ENCODE data around the gene MAP1B.
"Not testable (repeated sequence)": the region's sequence is repeated elsewhere in the genome, so short reads cannot be mapped to it uniquely, and the experiment has no call there.

MAP1B gene

DNA sequence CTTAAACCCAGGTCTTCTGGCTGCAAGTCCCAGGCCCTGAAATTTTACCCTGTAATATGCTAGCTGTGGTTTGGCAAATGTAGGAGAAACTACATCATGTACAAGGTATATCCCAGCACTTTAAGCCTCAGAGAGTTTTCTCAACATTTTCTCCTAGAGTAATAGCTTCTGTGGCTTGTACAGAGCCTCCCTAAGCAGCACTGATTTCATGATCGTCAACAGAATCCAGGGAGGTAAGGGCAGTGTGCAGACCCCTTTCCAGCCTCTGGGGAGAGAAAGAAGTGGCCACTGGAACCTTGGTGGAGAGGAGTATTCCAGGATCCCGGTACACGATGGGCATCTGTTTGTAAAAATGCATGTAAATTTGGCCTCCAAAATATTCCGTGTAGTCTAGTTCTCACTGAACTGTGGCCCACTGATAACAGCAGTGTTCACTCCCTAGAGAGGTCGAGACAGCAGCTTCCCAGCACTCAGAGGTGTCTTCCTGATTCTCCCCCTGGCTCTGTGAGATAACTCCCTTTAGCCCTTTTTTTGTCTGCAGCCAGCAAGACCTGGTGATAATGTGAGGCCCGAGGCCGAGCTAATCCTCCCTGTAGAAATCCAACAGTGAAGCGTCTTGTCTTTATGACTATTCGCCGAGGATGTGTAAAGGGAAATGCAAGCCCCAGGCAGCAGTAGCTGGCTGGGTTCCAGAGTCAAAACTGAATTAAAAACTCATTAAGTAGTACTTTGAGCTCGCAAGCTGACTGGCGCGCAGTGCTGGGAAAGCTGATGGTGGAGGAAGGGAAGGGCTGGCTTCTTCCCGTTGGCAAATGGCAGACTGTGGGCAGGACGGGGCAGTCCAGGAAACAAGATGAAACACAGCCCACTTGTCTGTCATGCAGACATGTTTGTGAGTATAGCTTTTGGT lies 59.0 kb downstream of the MAP1B start:
- DNase-seq: peak; percentile 86

DNA sequence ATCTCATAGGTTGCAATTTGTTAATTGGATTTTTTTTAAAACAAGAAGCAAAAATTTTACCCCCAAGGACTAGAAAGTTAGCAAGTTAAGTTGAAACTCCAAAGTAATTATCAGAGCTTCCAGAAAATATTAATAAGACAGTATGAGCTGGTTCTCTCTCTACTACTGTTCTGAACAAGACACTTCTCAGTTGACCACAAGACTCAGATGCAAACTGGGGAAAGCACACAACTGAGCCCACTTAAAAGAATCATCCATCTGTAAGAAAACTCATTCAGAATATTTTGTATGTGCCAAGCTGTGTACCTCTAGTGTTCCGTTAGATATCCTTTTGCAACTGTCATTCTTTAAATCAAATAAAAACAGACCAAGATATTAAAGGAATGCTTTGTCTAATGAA lies 60.0 kb downstream of the MAP1B start:
- DNase-seq: no peak

DNA sequence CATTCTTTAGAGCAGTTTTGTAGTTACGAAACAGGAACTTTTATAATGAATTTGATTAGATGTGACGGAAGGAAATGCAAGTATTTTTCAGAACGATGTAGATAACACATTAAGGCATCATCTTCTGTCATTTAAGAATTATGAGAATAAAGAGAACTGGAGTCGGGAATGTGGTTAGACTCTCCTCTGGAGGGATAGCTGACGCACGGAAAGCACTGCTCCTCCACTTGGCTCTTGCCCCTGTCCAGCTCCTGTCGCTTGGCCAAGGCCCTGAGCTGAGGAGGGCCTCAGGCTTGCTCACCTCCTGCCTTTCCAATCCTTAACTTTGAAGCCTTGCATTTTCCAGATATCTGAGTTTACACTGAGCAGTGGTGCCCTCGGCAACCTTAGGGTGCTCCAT lies 60.5 kb downstream of the MAP1B start:
- no peak for DNase-seq

DNA sequence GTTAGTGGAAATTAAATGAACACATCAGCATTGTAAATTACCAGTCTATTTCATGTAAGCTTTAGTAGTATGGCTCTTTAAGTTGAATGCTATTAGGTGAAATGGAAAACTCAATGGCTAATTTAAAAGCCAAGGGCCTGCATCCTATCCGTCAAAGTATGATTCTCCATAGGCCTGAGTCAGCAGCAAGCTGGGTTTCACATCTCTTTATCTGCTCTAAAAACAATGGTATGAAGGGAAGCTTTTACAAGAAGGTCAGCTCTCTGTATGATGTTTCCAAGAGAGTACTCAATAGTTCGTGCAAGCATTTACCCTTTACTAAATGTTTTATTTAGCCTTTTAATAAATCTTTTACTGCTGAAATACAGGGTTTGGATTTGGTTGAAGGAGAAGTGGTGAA lies 62.8 kb downstream of the MAP1B start:
- no peak for DNase-seq

DNA sequence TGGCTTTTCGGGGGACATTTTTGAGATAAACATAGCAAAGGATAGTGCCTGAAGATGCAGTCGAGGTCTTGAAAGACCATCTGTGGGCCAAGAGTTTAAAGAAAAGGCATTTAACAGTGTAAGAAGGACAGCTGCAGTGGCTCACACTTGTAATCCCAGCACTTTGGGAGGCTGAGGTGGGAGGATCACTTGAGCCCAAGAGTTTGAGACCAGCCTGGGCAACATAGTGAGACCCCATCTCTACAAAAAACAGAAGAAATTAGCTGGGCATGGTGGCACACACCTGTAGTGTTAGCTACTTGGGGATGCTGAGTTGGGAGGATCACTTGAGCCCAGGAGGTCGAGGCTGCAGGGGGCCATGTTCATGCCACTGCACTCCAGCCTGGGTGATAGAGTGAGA lies 63.9 kb downstream of the MAP1B start:
- not testable (repeated sequence) for DNase-seq

DNA sequence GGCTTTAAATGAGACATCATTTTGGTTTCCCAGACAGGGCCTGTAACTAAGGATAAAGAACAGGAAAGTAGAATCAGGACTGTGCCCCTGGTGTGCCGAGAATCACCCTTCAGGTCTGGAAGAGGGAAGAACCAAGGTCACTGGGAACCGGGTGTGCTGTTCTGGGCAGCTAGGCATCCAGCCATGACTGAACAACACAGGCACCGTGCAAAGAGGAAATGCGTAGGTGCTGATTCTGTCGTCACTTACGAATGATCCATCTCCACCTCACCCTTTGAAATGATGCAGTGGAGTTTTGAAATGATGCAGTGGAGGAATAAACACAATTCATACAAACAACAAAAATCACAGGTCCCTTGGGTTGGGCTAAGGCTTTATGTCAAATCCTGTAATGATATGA lies 64.4 kb downstream of the MAP1B start:
- DNase-seq: no peak

DNA sequence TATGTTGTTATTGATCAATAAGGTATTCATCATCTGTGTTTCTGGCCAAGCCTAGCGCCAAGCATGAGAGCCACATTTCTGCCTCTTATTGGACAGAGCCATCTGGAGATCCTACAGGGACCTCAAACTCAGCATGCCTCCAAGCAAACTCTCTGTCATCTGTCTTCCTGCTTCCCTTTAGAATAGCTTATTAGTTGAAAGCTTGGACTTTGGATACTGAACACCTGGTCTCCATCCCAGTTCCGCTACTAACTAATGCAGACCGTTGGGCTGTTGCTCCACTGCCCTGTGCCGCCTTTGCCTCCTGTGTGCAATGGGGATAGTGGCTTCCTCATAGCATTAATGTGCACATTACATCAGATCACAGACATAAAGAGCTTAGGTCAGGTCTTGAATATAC lies 65.5 kb downstream of the MAP1B start:
- no peak for DNase-seq

DNA sequence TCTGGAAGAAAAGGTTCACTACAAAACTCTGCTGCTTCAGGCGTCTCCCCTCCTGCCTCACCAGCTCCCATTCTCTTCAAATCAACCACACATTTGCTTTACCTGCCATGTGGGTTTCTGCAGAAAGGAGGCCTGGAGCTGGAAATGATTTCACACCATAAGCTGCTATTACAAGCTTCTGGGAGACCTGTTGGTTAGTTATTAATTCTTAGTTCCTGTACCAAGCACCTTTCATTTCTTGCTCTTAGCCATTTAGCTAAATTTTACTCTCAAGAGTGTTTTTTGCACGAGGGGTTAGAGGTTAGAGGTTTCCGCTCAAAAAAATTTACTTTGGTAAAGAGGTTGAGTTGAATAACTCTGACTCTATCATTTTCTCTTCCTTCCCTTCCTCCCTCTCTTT lies 70.3 kb downstream of the MAP1B start:
- DNase-seq: no peak

DNA sequence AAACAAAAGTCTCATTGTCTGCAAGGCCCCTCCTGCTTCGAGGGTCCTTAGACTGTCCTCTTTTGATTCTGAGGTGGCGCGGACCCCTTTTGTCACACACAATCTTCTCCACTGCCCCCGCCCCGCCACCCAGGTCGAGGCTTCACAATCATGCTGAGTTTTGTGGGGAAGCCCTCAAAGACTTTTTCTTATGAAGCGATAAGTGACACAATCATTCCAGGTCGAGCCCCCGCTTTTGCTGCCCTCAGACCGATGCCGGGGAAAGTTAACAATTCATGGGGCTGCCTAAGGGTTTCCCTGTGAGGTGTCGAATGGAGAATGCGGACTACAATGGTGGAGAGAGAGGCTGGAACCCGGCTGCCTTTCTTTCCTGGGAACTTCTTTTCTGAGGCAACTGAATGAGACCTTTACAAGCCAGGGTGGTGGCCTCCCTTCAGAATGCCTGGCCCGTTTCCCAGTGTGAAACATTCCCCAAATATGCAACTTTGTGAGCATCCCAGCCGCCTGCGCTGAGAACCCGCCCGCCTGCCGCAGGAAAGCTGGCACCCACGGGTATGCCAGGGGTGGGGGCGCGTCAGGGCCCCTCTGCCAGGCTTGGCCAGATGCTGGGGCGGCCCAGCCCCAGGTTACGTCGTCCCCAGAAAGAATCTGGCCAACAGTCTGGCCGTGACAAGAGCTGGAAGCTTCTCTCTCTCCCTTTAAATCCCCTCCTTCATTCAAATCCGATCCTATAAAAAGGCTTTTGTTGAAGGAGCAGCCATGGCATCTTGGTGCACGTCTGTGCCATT lies 71.9 kb downstream of the MAP1B start:
- DNase-seq: no peak

DNA sequence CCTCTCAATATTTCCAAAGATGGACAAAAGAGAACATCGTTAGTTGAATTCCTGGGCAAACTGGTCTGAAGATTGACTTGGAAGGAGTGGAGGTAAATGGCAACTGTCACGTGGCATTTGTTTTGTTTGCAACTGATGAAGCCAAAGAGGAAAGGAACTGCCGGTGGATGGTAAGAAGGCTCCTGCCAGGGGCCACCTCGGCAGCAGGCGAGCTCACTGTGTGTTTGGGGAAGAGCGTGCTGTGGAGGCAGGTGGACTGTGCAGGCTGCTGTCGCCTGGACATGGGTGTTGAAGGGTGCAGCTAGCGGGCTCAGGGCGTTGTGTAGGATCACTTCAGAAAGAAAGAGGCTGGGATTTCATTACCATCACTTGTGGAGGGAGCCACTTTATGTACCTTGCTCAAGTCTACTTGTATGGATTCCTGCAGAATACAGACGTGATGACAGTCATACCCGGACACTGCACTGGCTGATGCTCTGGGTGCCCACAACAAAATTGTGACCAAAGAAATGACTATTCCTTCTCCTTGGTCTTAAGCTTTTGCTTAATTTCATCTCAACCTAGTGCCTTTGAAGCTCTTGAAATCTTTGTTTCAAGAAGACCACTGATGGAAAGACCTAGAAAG lies 72.7 kb downstream of the MAP1B start:
- no peak for DNase-seq

DNA sequence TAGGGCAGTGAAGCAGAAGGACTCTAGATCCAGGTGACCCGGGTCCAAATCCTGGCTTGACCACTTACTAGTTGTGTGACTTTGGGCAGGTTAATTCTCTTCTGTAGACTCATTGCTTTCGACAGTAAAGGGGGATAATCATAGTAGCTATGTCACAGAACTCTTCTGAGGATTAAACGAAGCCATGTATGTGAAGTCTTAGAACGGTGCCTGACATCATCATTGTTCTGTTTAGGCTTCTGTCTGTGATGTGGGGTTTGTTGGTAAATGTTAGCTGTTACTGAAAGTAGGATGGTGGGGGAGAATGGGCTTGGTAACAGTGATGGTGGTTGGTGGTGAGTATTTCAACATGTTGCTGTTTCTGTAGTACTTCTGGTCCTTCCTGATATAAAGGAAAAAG lies 73.7 kb downstream of the MAP1B start:
- no peak for DNase-seq

DNA sequence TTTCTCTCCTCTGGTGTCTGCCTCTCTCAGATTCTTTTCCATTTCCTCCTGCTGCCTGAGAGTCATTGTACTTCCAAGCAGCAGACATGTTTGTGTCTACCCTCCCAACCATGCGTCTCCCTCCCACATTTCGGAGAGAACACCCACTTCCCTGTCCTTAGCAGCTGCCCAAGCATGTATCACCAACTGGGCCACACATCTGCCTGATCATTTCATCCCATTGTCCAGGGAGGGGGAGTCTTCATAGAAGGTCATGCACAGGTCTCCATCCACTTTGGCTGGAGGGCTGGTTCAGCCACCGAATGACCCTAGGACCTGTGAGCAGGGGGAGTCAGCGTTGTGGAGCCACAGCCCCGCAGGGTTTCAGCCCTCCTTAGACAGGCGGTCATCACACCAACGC lies 75.4 kb downstream of the MAP1B start:
- DNase-seq: no peak

DNA sequence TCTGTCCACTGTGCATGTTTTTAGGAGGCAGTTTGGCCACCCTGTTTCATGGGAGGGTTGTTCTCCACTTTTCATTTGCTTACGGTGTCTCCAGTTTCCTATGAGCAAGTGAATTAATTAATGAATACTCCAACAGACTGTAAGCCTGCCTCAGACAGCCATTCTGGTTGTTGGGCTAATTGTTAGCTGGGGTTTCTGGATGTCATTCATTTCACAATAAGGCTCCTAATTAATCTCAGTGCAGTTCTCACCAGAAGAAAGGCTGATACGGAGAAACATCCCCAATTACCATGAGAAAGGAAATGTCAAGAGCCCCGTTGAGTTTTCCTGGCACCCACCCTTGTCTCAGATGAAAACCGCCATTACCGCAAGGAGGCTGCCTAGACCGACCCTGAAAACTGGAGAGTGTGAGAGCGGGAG lies 75.8 kb downstream of the MAP1B start:
- DNase-seq: no peak

DNA sequence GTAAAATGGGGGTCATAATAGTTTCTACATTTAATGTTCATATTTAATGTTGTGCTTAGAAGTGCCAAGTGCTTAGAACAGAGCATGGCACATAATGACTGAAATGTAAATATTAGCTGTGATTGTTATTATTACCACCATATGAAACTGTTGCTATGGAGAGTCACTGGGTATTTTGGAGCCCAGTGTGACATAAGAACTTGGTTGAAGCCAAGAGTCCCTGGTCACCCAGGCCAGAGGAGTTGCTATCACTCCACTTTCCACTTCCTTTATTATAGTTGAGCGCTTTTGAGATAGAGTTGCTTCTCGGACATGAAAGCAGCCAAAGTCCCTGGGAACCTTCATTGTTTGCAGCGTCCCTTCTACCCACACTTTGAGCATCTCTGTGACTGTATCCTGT lies 77.1 kb downstream of the MAP1B start:
- no peak for DNase-seq

DNA sequence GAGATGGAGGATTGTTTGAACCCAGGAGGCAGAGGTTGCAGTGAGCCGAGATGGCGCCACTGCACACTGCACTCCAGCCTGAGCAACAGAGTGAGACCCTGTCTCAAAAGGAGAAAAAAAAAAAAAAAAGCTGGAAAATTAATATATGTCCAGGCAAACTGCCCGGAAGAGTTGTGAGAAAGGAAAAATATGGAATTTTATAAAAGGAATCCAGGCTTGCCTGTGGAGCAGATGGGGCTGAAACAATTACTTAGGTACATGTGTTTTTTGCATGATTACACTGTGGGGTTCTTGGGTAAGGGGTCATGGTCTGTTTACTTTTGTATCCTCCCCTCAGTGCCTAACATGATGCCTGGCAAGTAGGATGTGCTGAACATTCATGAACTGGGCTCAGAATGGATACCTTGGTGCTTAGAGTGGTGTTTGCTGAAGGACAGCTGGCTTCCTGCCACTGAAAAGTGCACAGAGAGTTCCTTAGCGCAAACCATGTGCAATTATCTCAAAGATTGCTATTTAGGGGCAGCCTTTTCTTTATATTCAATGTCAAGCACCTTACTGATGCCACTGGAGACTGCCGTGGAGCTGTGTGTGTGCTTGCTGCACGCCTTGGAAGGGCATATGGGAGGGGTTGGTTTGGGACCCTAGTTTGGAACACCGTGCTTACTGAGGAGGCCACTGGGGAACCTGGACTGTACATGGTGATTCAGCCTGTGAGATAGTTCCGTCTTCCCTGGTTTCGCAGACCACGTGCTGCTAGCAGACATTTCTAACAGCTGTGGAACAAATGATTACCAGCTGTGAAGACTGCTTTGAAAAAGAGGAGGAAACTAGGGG lies 78.4 kb downstream of the MAP1B start:
- DNase-seq: no peak

DNA sequence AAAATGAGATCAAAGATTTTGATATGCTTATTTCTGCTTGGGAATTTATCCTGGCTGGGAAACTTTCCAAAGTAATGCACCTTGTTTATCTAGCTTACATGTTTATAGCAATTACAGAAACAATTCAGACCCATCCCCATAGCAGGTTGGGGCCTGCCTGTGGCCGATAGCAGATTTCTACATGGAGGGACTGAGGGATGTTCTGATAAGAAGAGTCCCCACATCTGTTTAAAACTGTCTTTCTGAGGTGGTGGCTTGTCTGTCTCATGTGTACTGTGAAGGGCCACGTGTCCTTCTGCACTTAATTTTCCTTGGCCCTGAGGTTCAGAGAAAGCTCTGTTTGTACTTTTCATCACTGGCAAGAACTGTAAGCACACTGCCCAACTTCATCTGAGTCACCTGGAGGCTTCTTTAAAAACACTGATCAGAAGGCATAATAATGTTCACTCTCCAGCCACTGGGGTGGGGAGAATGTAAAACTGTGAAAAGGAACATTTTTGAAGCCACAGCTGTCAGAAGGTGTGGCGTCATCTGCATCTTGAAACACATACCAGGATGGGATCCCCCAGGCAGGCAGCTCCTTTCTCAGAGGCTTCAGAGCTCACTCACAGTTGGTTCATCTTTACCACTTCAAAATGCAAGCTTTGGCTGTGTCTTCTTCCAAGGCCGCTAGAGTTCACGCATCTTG lies 80.3 kb downstream of the MAP1B start:
- no peak for DNase-seq

DNA sequence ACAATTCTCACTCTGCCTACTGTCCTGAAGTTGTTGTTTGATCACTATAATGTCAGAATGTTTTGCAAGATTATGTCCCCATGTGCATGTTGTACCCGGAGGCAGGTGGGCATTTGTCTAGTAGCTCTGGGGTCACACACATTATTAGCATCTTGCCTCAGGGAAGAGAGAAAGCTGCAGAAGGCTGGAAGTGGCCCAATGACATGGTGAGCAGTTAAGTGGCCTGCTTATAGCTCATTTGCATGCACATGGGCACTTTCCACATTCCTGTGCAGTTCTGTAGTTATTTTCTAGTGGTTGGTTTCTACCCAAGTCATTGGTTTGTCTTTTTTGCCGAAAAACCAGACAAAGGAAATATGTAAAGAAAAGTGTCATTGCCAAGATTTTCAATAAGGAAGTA lies 80.9 kb downstream of the MAP1B start:
- no peak for DNase-seq

DNA sequence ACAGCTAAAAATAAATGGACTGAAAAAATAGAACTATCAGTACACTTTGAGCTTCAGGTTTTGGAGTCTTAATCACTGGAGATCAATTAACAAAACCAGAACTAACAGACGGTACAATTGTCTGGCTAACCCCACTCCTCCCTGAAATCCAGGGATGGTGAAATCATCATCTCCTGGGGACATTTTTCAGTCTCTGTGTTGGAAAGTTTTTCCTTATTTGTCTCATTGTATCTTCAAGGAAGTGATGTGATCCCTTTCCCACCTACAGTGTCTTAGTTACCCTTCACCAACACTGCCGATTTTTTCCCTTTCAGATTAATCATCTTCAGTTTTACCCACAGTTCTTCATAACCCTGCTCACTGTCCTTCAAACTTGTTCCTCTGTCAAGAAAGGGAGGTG lies 81.9 kb downstream of the MAP1B start:
- no peak for DNase-seq

DNA sequence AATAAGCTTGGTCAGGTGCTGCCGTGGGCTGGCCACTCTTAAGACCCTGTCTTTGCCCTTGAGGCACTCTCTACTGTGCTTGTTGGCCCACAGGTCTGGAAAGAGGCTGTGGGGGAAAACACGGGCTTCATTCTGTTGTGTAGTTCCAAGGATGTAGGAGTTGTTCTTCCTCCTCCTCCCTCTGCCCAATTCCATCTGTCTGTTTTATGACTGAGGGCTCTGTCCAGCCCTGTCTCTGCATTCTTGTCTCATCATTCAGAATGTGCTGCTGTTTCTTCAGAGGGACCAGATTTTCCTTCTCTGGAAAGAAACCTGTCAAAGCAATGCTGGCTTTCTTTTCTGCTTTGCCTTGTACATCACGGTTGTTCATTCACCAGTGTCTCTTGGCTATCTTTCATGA lies 84.1 kb downstream of the MAP1B start:
- no peak for DNase-seq

DNA sequence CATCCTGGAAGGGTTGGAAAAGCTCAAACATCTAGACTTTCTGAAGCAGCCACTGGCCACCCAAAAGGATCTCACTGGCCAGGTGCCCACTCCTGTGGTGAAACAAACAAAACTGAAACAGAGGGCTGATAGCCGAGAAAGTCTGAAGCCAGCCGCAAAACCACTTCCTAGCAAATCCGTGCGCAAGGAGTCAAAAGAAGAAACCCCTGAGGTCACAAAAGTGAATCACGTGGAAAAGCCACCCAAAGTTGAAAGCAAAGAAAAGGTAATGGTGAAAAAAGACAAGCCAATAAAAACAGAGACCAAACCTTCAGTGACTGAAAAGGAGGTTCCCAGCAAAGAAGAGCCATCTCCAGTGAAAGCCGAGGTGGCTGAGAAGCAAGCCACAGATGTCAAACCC lies 87.6 kb downstream of the MAP1B start:
- no peak for DNase-seq

DNA sequence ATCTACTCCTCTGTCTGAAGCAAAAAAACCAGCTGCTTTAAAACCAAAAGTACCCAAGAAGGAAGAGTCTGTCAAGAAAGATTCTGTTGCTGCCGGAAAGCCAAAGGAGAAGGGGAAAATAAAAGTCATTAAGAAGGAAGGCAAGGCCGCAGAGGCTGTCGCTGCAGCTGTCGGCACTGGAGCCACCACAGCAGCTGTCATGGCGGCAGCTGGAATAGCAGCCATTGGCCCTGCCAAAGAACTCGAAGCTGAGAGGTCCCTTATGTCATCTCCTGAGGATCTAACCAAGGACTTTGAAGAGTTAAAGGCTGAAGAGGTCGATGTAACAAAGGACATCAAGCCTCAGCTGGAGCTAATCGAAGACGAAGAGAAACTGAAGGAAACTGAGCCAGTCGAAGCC lies 88.3 kb downstream of the MAP1B start:
- no peak for DNase-seq

DNA sequence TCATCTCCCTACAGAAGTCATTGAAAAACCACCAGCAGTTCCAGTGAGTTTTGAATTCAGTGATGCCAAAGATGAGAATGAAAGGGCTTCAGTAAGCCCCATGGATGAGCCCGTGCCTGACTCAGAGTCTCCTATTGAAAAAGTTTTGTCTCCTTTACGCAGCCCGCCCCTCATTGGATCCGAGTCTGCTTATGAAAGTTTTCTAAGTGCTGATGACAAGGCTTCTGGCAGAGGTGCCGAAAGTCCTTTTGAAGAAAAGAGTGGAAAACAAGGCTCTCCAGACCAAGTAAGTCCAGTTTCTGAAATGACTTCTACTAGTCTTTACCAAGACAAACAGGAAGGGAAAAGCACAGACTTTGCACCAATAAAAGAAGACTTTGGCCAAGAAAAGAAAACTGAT lies 90.1 kb downstream of the MAP1B start:
- DNase-seq: no peak
